D721Med (cell line): ENCODE data around the gene SYNGAP1.

Experiments used
- DNase-seq: peaks from one replicate; pipeline ENCODE4 v3.0.0; 2011; ENCODE audit warnings: low spot score; ENCODE audit not compliant: insufficient read length
- FAIRE-seq: peaks from 2 replicates; lab custom pipeline; 2011; peaks lifted over from hg19 to GRCh38; lab: Jason Lieb, UNC
- TF ChIP-seq, protein P1 (sequence below): IDR thresholded peaks from 2 replicates; pipeline ENCODE4 v1.5.1; 2012; ENCODE audit warnings: mild to moderate bottlenecking, control low read depth; ENCODE audit not compliant: insufficient read depth; ENCODE audit errors: missing control alignments

SYNGAP1 gene

DNA sequence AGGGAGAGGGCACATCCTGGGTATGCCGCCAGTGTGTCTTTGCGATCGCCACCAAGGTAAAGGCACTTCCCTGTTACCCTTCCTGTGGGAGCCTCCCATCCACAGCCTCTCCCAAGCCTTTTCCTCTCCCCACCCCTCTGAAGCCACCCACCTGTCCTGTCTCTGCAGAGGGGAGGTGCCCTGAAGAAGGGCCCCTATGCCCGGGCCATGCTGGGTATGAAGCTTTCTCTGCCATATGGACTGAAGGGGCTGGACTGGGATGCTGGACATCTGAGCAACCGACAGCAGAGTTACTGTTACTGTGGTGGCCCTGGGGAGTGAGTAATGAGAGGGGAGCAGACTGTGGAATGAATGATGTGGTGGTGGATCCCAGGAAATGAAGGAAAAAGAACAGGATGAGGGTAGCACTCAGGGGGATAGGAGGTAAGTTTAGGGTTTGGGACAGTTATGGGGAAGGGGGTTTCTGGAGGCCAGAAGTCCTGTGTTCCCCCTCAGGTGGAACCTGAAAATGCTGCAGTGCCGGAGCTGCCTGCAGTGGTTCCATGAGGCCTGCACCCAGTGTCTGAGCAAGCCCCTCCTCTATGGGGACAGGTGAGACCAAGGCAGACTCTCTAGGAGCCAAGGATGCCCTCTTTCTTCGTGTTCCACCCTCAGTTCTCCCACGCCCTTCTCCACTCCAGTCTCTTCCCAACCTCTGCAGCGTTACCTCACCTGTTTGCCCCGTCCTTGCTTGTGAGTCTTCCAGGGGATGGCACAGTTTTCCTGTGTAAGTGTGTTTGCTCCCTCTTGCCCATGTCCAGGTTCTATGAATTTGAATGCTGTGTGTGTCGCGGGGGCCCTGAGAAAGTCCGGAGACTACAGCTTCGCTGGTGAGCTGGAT, 6.4 kb upstream of the SYNGAP1 start:
- DNase-seq (no peak), FAIRE-seq (no peak)
- TF ChIP-seq, protein P1, sequence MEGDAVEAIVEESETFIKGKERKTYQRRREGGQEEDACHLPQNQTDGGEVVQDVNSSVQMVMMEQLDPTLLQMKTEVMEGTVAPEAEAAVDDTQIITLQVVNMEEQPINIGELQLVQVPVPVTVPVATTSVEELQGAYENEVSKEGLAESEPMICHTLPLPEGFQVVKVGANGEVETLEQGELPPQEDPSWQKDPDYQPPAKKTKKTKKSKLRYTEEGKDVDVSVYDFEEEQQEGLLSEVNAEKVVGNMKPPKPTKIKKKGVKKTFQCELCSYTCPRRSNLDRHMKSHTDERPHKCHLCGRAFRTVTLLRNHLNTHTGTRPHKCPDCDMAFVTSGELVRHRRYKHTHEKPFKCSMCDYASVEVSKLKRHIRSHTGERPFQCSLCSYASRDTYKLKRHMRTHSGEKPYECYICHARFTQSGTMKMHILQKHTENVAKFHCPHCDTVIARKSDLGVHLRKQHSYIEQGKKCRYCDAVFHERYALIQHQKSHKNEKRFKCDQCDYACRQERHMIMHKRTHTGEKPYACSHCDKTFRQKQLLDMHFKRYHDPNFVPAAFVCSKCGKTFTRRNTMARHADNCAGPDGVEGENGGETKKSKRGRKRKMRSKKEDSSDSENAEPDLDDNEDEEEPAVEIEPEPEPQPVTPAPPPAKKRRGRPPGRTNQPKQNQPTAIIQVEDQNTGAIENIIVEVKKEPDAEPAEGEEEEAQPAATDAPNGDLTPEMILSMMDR = no peak

DNA sequence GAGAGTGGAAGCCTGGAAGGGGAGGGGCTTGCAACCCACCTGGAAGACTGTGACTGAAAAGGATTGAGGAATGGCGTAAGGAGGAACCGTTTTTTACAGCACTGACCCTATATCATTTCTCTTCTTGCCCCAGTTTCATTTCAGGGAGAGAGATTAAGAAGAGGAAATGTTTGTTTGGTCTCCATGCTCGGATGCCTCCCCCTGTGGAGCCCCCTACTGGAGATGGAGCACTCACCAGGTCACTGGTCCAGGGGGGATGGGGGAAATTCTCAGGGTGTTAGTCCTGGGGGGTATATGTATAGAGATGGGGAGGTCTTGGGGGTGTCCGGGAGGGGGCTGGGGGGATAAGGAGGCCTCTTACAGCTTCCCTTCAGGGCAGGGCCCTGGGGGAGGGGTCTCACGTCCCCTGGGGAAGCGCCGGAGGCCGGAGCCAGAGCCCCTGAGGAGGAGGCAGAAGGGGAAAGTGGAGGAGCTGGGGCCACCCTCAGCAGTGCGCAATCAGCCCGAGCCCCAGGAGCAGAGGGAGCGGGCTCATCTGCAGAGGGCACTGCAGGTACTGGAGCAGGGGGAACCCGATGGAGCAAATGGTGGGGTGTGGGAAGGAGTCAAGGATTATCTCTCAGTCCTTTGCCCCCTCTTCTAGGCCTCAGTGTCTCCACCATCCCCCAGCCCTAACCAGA, 5.1 kb upstream of the SYNGAP1 start:
- DNase-seq (peak; percentile 64), FAIRE-seq (no peak)
- TF ChIP-seq, protein P1 = peak; percentile 37

DNA sequence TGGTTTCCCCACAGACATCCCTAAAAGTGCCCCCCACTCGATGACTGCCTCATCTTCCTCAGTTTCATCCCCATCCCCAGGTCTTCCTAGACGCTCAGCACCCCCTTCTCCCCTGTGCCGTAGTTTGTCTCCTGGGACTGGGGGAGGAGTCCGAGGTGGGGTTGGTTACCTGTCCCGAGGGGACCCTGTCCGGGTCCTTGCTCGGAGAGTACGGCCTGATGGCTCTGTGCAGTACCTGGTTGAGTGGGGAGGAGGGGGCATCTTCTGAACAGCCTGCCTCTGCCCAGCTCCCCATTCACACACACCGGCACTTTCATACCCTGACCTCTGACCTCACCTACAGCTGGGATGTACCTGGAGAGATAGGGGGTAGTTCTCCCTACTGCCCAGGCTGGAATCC, 4.0 kb upstream of the SYNGAP1 start:
- DNase-seq (no peak), FAIRE-seq (no peak)
- TF ChIP-seq, protein P1 = no peak

DNA sequence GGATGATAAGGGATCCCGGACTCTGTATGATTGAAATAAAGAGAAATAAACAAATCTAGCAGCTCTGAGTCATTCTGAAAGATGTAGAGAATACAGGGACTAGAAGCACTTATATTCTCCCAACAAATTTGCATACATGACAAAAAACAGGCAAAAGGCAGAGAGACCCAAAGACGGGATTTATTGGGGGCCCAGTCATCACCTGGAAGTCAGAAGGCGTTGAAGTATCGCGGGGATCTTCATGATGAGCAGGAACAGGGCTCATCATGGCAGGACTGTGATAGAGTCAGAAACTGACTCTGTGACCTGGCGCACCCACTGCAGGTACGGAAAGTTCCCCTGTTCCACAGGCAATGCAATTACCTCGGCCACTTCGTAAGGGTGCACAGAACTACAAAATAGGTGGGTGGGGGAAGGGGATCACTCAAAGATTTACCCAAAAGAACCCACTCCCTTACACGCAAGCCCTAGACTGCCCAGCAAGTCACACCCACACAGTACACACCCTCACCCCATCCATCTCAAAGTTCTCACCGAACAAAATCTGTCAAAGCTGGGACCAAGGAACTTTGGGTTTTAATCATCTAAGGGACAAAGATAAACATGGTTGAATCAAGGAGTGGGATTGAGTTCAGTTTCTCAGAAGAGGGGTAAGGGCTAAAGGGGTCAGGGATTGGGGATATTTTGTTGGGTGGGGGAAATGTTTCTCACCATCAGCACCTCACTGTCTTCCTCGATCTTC, 3.3 kb upstream of the SYNGAP1 start:
- TF ChIP-seq, protein P1 = no peak
- DNase-seq = no peak
- FAIRE-seq = no peak

DNA sequence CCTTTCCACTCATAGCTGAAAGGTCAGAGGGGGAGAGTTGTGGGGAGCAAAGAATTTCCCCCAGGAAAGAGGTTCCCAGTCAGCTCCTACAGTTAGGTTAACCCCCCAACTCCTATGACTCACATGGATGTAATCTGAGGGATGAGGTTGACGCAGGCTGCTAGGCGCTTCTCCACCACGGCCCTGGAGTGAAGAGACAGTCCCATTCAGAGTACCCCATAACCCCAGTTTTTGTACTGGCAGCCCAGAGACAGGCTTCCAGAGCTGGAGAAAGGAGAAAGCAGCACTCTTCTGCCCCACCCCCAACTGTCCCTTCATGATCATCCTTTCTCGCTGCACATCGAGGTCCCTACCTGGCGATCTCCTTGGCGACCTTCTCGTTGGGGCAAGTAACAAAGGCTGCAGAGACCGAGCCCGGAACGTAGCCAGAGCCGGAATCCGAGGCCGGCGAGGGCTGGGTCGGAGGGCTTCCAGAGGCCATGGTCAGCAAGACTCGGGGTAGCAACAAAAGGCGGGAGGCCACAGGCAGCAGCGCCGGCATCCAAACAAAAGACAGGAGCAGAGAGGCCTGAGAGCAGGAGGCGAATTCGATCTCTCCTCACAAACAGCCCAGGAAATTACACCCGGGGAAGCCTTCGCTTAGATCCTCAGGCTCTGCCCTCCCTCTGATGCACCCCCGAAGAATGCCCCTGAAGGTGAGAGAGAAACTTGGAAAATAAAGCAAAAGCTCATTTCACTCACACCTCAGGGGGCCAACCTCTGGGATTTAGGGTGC, 2.5 kb upstream of the SYNGAP1 start:
- FAIRE-seq (no peak), DNase-seq (no peak)
- TF ChIP-seq, protein P1 = no peak

DNA sequence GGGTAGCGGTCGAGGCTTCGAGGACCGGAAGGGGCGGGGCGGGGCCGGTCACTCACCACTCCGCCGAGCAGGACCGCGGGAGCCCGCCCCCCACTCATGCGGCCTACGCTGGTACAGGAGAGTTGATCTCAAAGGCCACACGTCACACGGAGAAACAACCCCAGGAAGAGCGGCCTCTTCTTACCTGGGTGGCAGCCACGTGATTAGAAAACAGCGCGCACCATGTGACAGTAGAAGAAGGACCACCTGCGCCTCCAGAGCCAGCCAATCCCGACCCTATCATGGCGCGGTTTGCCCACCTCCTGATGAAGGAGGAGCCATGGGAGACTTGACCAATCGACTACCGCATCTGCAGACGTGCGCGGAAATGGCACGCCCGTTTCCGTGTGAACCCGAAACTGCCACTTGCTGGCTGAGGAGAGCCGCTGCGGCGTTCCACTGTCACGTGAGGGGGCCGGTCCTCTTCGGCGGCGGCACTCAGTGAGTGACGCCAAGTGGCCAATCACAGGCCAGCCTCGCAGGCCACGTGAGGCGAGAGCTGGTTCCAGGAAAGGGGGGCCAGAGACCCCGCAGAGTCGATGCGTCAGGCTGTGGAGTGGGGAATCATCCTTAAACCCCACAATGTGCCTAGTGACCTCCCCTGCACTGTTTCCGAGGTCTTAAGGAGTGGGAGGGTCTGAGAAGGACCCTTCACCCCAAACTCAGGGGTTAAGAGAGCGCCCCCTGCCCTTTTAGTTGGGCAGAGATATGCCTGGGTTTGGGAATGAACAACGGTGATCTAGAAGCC, 1.8 kb upstream of the SYNGAP1 start, which contains the start of gene CUTA:
Gene CUTA (minus strand): TSS at position 205 of the 787 bp plus-strand sequence. CDS start 107 bp downstream, at position 98.
- TF ChIP-seq, protein P1 = peak; percentile 36
- FAIRE-seq = peak; percentile 32

More for the DNA sequence above, 1.8 kb upstream of the SYNGAP1 start, which contains the start of gene CUTA:
- DNase-seq = peak; percentile 90
